DOHH2 (cell line): ENCODE data around the gene HECW1.

Experiments
- H3F3A ChIP-seq: fragments of 200-600 bp; sonication (generic), shearing (Covaris generic); 2 replicates; pipeline ENCODE4 v1.6.0; 2016; ENCODE audit warnings: antibody characterized with exemption, mild to moderate bottlenecking; ENCODE audit not compliant: control insufficient read depth, insufficient read depth
- H3K27ac ChIP-seq: fragments of 200-600 bp; sonication (generic); 2 replicates; pipeline ENCODE4 v1.5.1; 2014; ENCODE audit warnings: low read depth, mild to moderate bottlenecking, low read length, moderate library complexity
- H3K27me3 ChIP-seq: fragments of 200-600 bp; sonication (generic); 2 replicates; pipeline ENCODE4 v1.6.1; 2014; ENCODE audit warnings: mild to moderate bottlenecking, low read length, mixed read lengths; ENCODE audit not compliant: control insufficient read depth
- H3K36me3 ChIP-seq: fragments of 200-600 bp; sonication (generic); 2 replicates; pipeline ENCODE4 v1.6.1; 2014; ENCODE audit warnings: mild to moderate bottlenecking, low read length, moderate library complexity, mixed read lengths; ENCODE audit not compliant: control insufficient read depth
- H3K4me1 ChIP-seq: fragments of 200-600 bp; sonication (generic); 2 replicates; pipeline ENCODE4 v1.6.1; 2014; ENCODE audit warnings: mild to moderate bottlenecking, low read length, mixed read lengths; ENCODE audit not compliant: control insufficient read depth
- H3K4me2 ChIP-seq: fragments of 200-600 bp; sonication (generic); 2 replicates; pipeline ENCODE4 v1.6.0; 2014; ENCODE audit warnings: mild to moderate bottlenecking, low read length, moderate library complexity
- H3K4me3 ChIP-seq: fragments of 200-600 bp; sonication (generic); 2 replicates; pipeline ENCODE4 v1.5.1; 2014; ENCODE audit warnings: mild to moderate bottlenecking, low read length, mixed read lengths
- H3K79me2 ChIP-seq: fragments of 200-600 bp; sonication (generic); 2 replicates; pipeline ENCODE4 v1.6.1; 2014; ENCODE audit warnings: mild to moderate bottlenecking, low read length, mixed read lengths; ENCODE audit not compliant: control insufficient read depth
- H3K9me2 ChIP-seq: fragments of 200-600 bp; sonication (generic); replicated peaks from 2 replicates; pipeline ENCODE4 v1.6.1; 2014; ENCODE audit warnings: mild to moderate bottlenecking, low read length, mixed read lengths; ENCODE audit not compliant: control insufficient read depth
- H3K9me3 ChIP-seq: fragments of 200-600 bp; sonication (generic); 2 replicates; pipeline ENCODE4 v1.6.1; 2014; ENCODE audit warnings: antibody characterized with exemption, low read length, mixed read lengths; ENCODE audit not compliant: control insufficient read depth, insufficient read depth
- H4K20me1 ChIP-seq: fragments of 200-600 bp; sonication (generic); 2 replicates; pipeline ENCODE4 v1.6.0; 2014; ENCODE audit warnings: low read depth, mild to moderate bottlenecking, antibody characterized with exemption, low read length, moderate library complexity; ENCODE audit not compliant: control insufficient read depth, insufficient read depth
- CTCF ChIP-seq: fragments of 200-600 bp; sonication (generic); IDR thresholded peaks from one replicate; pipeline ENCODE4 v1.5.1; 2014; ENCODE audit warnings: antibody characterized with exemption, mild to moderate bottlenecking, low read depth, low read length; ENCODE audit not compliant: poor library complexity, severe bottlenecking
- EZH2phosphoT487 ChIP-seq: fragments of 200-600 bp; sonication (generic); IDR thresholded peaks from 2 replicates; pipeline ENCODE4 v1.6.1; 2017; ENCODE audit warnings: borderline replicate concordance, mild to moderate bottlenecking, antibody characterized with exemption, low read length, moderate library complexity, mixed read lengths

The HECW1 gene

GRCh38 chr7:43481902-43482678 lies 369.6 kb downstream of the HECW1 start:
- Histone ChIP-seq H3F3A (no peaks in the 10 kb centered on the region), H3K4me3 (no peak overlapping the region), H3K4me2 (no peak overlapping the region), H3K27me3 (peaks cover 3% of the 10 kb centered on the region; the same call in 1 of the 2 replicates), H3K27ac (no peak overlapping the region), H3K79me2 (no peaks in the 10 kb centered on the region), H3K9me3 (no peaks in the 10 kb centered on the region), H3K9me2 (no peaks in the 10 kb centered on the region), H3K4me1 (peaks cover 5% of the 10 kb centered on the region; the same call in 1 of the 2 replicates), H4K20me1 (no peaks in the 10 kb centered on the region), H3K36me3 (no peaks in the 10 kb centered on the region)
- TF ChIP-seq EZH2phosphoT487 (no peak), CTCF (no peak)

GRCh38 chr7:43482679-43483252 lies 370.3 kb downstream of the HECW1 start:
- H3K4me3 ChIP-seq: no peak overlapping the region
- H3F3A ChIP-seq: no peaks in the 10 kb centered on the region
- no peaks in the 10 kb centered on the region for H3K9me2 ChIP-seq
- TF ChIP-seq CTCF (no peak), EZH2phosphoT487 (no peak)
- no peaks in the 10 kb centered on the region for H3K36me3 ChIP-seq
- H4K20me1 ChIP-seq: no peaks in the 10 kb centered on the region
- peaks cover 3% of the 10 kb centered on the region; the same call in 1 of the 2 replicates for H3K27me3 ChIP-seq
- H3K79me2 ChIP-seq: no peaks in the 10 kb centered on the region
- no peak overlapping the region for H3K4me2 ChIP-seq
- no peak overlapping the region for H3K27ac ChIP-seq
- no peaks in the 10 kb centered on the region for H3K4me1 ChIP-seq
- no peaks in the 10 kb centered on the region for H3K9me3 ChIP-seq

- TF ChIP-seq EZH2phosphoT487 (no peak), CTCF (no peak)
- Histone ChIP-seq H3K79me2 (no peaks in the 10 kb centered on the region), H3K4me1 (peaks cover 6% of the 10 kb centered on the region), H3K4me2 (no peak overlapping the region), H3F3A (no peaks in the 10 kb centered on the region), H3K36me3 (no peaks in the 10 kb centered on the region), H3K4me3 (no peak overlapping the region), H3K27ac (no peak overlapping the region), H3K27me3 (peaks cover 11% of the 10 kb centered on the region), H4K20me1 (no peaks in the 10 kb centered on the region), H3K9me3 (no peaks in the 10 kb centered on the region), H3K9me2 (no peaks in the 10 kb centered on the region)
Measured at GRCh38 chr7:43484678-43485395, 372.4 kb downstream of the HECW1 start.
